ENCODE measurements around the gene AGPAT4. TPM values are rescaled to one million over a fixed set of nuclear protein-coding genes. Genes with fewer than 3 reads are reported as not detected.

Gene AGPAT4
- total RNA-seq, 1 donor from 2014 or later: 8.3 TPM

DNA sequence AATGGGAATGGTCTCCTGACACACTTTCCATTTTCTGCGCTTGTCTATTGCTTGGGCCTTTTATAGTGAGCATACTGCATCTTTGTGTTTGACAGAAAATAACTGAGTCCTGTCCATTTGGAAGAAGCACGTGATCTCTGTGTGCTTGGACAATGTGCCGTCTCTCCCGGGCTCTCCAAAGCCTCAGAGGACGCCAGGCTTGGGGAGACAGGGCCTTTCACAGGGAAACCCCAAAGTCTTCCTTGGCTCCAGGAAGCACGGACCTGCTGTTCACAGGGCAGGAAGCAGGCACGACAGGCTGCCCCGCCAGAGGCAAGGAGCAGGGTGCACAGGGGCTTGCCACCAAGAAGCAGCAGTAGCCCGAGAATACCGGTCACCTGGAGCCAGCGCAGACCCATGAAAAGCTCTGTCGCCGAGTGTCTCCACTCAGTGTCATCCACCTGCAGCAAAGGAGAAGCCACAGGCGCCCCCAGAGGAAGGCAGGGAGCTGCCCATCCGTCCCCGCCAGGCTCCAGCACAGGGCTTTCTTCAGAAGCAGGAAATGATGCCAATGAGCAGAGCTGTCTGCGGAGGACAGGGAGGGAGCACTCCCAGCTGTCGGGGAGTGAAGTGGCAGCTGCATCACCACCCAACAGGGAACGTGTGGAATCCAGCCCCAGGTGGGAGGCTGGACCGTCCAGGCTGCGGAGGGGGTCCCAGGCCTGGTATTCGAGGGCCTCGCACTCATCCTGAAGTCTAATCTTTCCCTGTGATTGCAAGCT lies 135.1 kb downstream of the AGPAT4 start:
- H3K4me3 Mint-ChIP-seq (ENCODE audit: unreplicated experiment): no peak overlapping the region

DNA sequence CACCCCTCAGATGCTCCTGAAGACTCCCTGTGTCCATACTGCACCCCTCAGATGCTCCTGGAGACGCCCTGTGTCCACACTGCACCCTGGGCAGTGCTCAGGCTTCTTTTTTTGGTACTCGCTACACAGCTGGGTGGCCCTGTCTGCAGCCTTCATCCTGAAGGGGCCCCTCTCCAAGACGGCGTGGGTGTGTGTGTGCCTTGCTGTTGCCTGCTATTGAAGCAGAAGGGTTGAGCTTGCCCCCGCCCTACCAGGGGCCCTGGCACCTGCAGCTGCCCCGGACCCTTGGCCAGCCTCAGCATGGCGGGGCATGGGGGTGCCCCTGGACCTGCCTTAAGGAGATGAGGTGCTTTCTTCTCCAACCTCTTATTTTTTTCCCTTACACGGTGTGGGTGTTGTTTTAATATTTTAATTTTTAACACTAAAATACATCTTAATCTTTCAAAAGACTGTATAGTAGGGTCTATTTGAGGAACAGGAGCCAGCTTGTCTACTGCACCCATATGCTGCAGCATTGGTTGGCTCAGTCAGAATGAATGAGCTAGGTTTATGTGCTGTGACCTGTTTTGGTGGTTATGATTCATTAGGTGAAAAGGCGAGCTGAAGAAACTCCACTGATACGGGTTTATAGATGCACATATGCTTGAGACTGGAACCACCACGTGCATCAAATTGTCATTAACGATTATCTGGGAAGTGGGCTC lies 135.9 kb downstream of the AGPAT4 start:
- H3K4me3 Mint-ChIP-seq (ENCODE audit: unreplicated experiment): no peak overlapping the region
- no peaks in the 10 kb centered on the region for H3K4me1 Mint-ChIP-seq (ENCODE audit: unreplicated experiment)
- DNase-seq (ENCODE audit: extremely low spot score, unreplicated experiment): no peak
- TF ChIP-seq, protein P1, sequence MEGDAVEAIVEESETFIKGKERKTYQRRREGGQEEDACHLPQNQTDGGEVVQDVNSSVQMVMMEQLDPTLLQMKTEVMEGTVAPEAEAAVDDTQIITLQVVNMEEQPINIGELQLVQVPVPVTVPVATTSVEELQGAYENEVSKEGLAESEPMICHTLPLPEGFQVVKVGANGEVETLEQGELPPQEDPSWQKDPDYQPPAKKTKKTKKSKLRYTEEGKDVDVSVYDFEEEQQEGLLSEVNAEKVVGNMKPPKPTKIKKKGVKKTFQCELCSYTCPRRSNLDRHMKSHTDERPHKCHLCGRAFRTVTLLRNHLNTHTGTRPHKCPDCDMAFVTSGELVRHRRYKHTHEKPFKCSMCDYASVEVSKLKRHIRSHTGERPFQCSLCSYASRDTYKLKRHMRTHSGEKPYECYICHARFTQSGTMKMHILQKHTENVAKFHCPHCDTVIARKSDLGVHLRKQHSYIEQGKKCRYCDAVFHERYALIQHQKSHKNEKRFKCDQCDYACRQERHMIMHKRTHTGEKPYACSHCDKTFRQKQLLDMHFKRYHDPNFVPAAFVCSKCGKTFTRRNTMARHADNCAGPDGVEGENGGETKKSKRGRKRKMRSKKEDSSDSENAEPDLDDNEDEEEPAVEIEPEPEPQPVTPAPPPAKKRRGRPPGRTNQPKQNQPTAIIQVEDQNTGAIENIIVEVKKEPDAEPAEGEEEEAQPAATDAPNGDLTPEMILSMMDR (IDR thresholded peaks at IDR 0.05): no peak
- no peak overlapping the region for H3K27ac Mint-ChIP-seq (ENCODE audit: unreplicated experiment)
- H3K27me3 Mint-ChIP-seq (ENCODE audit: unreplicated experiment): no peaks in the 10 kb centered on the region
- peaks cover 10% of the 10 kb centered on the region for H3K36me3 Mint-ChIP-seq (ENCODE audit: unreplicated experiment)
- no peaks in the 10 kb centered on the region for H3K9me3 Mint-ChIP-seq (ENCODE audit: unreplicated experiment)

More for the DNA sequence above, 135.1 kb downstream of the AGPAT4 start:
- Mint-ChIP-seq H3K36me3 (ENCODE audit: unreplicated experiment) (peaks cover 11% of the 10 kb centered on the region), H3K27ac (ENCODE audit: unreplicated experiment) (no peak overlapping the region), H3K4me1 (ENCODE audit: unreplicated experiment) (no peaks in the 10 kb centered on the region), H3K27me3 (ENCODE audit: unreplicated experiment) (no peaks in the 10 kb centered on the region), H3K9me3 (ENCODE audit: unreplicated experiment) (no peaks in the 10 kb centered on the region)
- no peak for DNase-seq (ENCODE audit: extremely low spot score, unreplicated experiment)
- TF ChIP-seq, protein P1 (IDR thresholded peaks at IDR 0.05): no peak

DNA sequence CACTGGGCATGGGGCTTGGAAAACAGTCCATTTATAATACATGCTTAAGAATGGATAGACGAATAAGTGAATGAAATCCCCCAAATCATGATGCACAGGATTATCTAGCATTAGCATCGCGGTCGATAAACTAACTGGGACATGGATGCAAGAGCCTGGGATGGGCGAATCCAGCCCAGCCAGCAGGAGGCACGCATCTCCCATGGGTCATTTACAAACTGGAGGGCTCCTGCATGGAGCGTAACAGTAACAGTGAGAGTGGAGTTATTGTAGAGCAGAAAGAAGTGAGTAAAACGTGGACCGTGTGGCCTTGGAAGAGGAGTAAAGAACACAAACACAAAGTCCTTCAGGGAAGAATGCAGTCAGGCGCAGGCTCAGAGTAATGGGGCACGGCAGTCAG lies 136.5 kb downstream of the AGPAT4 start:
- no peaks in the 10 kb centered on the region for H3K9me3 Mint-ChIP-seq (ENCODE audit: unreplicated experiment)
- DNase-seq (ENCODE audit: extremely low spot score, unreplicated experiment): no peak
- no peaks in the 10 kb centered on the region for H3K27me3 Mint-ChIP-seq (ENCODE audit: unreplicated experiment)
- H3K4me3 Mint-ChIP-seq (ENCODE audit: unreplicated experiment): no peak overlapping the region
- no peaks in the 10 kb centered on the region for H3K4me1 Mint-ChIP-seq (ENCODE audit: unreplicated experiment)
- TF ChIP-seq, protein P1 (IDR thresholded peaks at IDR 0.05): no peak
- H3K27ac Mint-ChIP-seq (ENCODE audit: unreplicated experiment): no peak overlapping the region
- peaks cover 8% of the 10 kb centered on the region for H3K36me3 Mint-ChIP-seq (ENCODE audit: unreplicated experiment)

DNA sequence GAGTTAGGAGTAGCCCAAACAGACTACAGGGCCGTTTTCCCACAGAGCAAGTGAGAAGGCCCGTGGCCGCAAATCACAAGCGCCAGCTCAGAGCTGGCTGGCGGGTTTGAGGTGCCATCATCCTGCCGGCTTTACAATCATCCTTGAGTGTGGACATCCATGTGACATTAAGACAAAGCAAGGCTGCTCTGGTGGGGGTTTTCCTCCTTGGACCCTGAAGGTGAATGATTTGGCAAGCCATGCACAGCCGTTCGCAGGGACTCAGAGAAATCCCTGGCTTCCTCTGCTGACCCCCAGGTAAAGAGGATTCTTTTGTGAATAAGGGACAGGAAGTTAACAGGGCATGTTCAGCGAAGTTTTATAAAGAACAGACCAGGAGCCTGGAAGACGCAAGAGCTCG lies 137.2 kb downstream of the AGPAT4 start:
- Mint-ChIP-seq H3K36me3 (ENCODE audit: unreplicated experiment) (peaks cover 7% of the 10 kb centered on the region), H3K27me3 (ENCODE audit: unreplicated experiment) (no peaks in the 10 kb centered on the region), H3K27ac (ENCODE audit: unreplicated experiment) (no peak overlapping the region), H3K9me3 (ENCODE audit: unreplicated experiment) (no peaks in the 10 kb centered on the region), H3K4me1 (ENCODE audit: unreplicated experiment) (no peaks in the 10 kb centered on the region), H3K4me3 (ENCODE audit: unreplicated experiment) (no peak overlapping the region)
- no peak for DNase-seq (ENCODE audit: extremely low spot score, unreplicated experiment)
- TF ChIP-seq, protein P1 (IDR thresholded peaks at IDR 0.05): no peak

Measured in osteocyte (in vitro differentiated cells).